Coronary artery (tissue), 2 donors: ENCODE results near the gene KNDC1.
A peak's percentile ranks its signal among the peaks of the same experiment; 100 is the strongest.
"Not testable (repeated sequence)": the region's sequence is repeated elsewhere in the genome, so short reads cannot be mapped to it uniquely, and the experiment has no call there.

Source experiments
- DNase-seq: peaks from one replicate; pipeline ENCODE4 v3.0.0-alpha.2; 2017; ENCODE audit warnings: low spot score
- H3K27ac ChIP-seq, 2 donors: fragments of 200-600 bp; sonication (generic); one replicate each; pipeline ENCODE4 v1.5.1; 2016 to 2019
- H3K4me3 ChIP-seq: fragments of 200-600 bp; sonication (generic); 2 replicates; pipeline ENCODE4 v1.5.1; 2016; ENCODE audit warnings: mild to moderate bottlenecking, moderate library complexity
- CTCF ChIP-seq: fragments of 200-600 bp; sonication (generic); IDR thresholded peaks from one replicate; pipeline ENCODE4 v1.5.1; 2019; ENCODE audit warnings: antibody characterized with exemption

Gene KNDC1, protein sequence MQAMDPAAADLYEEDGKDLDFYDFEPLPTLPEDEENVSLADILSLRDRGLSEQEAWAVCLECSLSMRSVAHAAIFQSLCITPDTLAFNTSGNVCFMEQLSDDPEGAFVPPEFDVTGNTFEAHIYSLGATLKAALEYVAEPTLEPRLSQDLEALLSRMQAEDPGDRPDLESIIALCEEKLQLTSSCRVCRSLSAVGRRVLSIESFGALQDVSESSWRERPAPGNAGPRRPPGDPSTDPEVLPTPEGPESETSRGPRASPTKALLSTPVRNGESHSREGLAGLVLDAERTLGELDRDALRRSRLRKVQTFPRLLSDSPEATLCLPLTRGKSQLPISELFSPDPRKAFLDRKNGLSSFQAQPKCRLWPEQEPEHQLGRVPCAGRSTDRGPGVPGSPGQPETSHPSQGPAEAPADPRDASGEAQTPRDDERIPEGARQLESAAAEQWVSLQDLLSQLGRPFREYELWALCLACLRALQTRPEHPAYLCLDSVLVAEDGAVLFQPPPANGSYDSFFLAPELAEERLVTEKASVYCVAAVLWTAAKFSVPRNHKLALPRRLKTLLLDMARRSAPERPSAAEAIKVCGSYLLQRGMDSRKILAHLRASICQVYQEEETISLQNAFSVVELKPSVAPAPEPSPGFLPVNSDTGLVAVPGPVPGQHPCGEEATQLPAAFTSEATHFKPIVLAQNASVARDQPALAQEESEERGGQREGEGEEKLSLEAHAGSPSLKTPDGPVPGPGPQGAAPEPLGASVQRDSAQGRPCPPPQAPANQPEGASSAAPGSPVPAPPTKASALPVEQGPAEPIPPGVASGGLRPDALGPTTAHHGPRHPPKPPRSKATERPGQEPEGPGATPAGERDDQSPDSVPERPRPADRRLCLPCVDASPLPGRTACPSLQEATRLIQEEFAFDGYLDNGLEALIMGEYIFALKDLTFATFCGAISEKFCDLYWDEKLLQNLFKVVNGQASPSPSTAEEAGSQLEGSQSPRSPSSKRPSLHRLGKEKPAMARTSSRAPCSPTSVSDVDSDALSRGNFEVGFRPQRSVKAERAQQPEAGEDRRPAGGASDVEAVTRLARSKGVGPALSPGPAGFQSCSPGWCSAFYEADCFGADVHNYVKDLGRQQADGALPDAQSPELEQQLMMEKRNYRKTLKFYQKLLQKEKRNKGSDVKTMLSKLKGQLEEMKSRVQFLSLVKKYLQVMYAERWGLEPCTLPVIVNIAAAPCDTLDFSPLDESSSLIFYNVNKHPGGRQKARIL (N-terminal part only)

GRCh38 chr10:133159950-133160825, at the start of gene KNDC1:
KNDC1 (plus strand) TSS chr10:133160219; CDS start chr10:133160468, 249 bp downstream.
- peak within 1 kb of the TSS; percentile 74 for H3K4me3 ChIP-seq
- no peak for DNase-seq
- H3K27ac ChIP-seq, result no peak within 1 kb of the TSS
- TF ChIP-seq CTCF, result no peak

GRCh38 chr10:133110609-133111275, 49.3 kb upstream of the KNDC1 start:
- no peak for DNase-seq
- no peak overlapping the region for H3K27ac ChIP-seq

DNA sequence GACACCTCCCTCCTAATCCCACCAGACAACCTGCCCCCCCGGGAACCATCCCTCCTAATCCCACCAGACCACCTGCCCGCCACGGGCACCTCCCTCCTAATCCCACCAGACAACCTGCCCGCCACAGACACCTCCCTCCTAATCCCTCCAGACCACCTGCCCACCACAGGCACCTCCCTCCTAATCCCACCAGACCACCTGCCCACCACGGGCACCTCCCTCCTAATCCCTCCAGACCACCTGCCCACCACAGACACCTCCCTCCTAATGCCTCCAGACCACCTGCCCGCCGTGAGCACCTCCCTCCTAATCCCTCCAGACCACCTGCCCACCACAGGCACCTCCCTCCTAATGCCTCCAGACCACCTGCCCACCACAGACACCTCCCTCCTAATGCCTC, 48.4 kb upstream of the KNDC1 start:
- not testable (repeated sequence) for DNase-seq, H3K4me3 ChIP-seq, H3K27ac ChIP-seq

More at GRCh38 chr10:133110609-133111275, 49.3 kb upstream of the KNDC1 start:
- H3K4me3 ChIP-seq, result no peak overlapping the region
- no peak for TF ChIP-seq CTCF

- Histone ChIP-seq H3K4me3 (no peak overlapping the region), H3K27ac (no peak overlapping the region)
- TF ChIP-seq CTCF, result no peak
- DNase-seq, result no peak
These were observed 46.7 kb upstream of the KNDC1 start for GRCh38 chr10:133113146-133113830.

DNA sequence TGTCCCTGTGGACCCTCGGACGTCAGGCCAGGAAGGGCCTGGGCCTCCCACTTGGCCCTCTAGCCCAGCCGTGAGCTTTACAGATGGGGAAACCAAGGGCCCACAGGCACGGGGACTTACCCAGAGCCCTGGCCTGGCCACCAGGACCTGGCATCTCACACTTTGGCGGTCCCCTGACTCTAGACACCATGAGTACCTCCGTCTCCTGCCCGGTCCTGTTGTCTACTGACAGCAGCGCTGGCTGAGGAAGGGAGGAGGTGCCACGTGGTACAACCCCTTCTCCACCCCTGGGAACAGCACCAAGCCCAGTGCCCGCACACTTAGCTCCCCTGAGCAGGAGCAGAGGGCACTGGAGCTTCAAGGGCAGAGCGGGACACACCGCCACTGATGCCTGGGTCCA, 46.2 kb upstream of the KNDC1 start:
- H3K4me3 ChIP-seq, result no peak overlapping the region
- no peak for TF ChIP-seq CTCF
- no peak overlapping the region for H3K27ac ChIP-seq
- no peak for DNase-seq

GRCh38 chr10:133114251-133114650, 45.8 kb upstream of the KNDC1 start:
- no peak overlapping the region for H3K27ac ChIP-seq
- TF ChIP-seq CTCF, result no peak
- no peak for DNase-seq
- H3K4me3 ChIP-seq, result no peak overlapping the region
